Measurements from ENCODE around the gene TEX29. TPM values are rescaled to one million over a fixed set of nuclear protein-coding genes. Genes with fewer than 3 reads are reported as not detected.

TEX29 gene
- total RNA-seq, 6 donors from 2014 or later, result 0.37 to 1.2 (median 0.63) TPM; not detected in 3

- DNase-seq, result peak in 1 of 2 donors; percentile 54
- ATAC-seq (ENCODE audit: low FRiP score in 2 of 2), result peak; percentile 38 to 90
- Histone ChIP-seq H3K4me1 (peaks cover 0 to 4% (median 3%) of the 10 kb centered on the region in 4 donors), H3K9me3 (no peaks in the 10 kb centered on the region), H3K27ac (no peak overlapping the region), H3K4me3 (no peak overlapping the region), H3K36me3 (no peaks in the 10 kb centered on the region), H3K27me3 (no peaks in the 10 kb centered on the region)
- TF ChIP-seq POLR2A (IDR thresholded peaks at IDR 0.05) (no peak), POLR2AphosphoS5 (IDR thresholded peaks at IDR 0.05) (no peak), EP300 (IDR thresholded peaks at IDR 0.05) (no peak), CTCF (IDR thresholded peaks at IDR 0.05) (no peak)
- WGBS, 2 donors, result 79 to 82% methylated on average over 29 of the region's 29 CpGs
These were observed 50.4 kb downstream of the TEX29 start for GRCh38 chr13:111370570-111371535.

GRCh38 chr13:111371720-111372119 lies 51.3 kb downstream of the TEX29 start:
- no peak for ATAC-seq (ENCODE audit: low FRiP score in 2 of 2)
- Histone ChIP-seq H3K27me3 (no peaks in the 10 kb centered on the region), H3K36me3 (no peaks in the 10 kb centered on the region), H3K27ac (no peak overlapping the region), H3K9me3 (no peaks in the 10 kb centered on the region), H3K4me3 (no peak overlapping the region), H3K4me1 (peaks cover 0 to 4% (median 3%) of the 10 kb centered on the region in 4 donors)
- TF ChIP-seq POLR2AphosphoS5 (IDR thresholded peaks at IDR 0.05) (no peak), EP300 (IDR thresholded peaks at IDR 0.05) (no peak), CTCF (IDR thresholded peaks at IDR 0.05) (no peak), POLR2A (IDR thresholded peaks at IDR 0.05) (no peak)
- WGBS, 2 donors, result 76 to 89% methylated on average over 7 of the region's 7 CpGs
- no peak for DNase-seq

GRCh38 chr13:111372651-111373425 lies 52.4 kb downstream of the TEX29 start:
- Histone ChIP-seq H3K9me3 (no peaks in the 10 kb centered on the region), H3K36me3 (no peaks in the 10 kb centered on the region), H3K4me1 (peaks cover 0 to 4% (median 3%) of the 10 kb centered on the region in 4 donors), H3K4me3 (no peak overlapping the region), H3K27ac (no peak overlapping the region), H3K27me3 (no peaks in the 10 kb centered on the region)
- TF ChIP-seq EP300 (IDR thresholded peaks at IDR 0.05), result no peak
- no peak for TF ChIP-seq POLR2AphosphoS5 (IDR thresholded peaks at IDR 0.05)
- TF ChIP-seq POLR2A (IDR thresholded peaks at IDR 0.05), result no peak
- TF ChIP-seq CTCF (IDR thresholded peaks at IDR 0.05), result no peak
- DNase-seq (no peak), ATAC-seq (ENCODE audit: low FRiP score in 2 of 2) (no peak)
- 77 to 78% methylated on average over 22 to 23 of the region's 23 CpGs for WGBS, 2 donors

- Histone ChIP-seq H3K27ac (no peak overlapping the region), H3K9me3 (no peaks in the 10 kb centered on the region), H3K4me1 (peaks cover 0 to 4% (median 3%) of the 10 kb centered on the region in 4 donors), H3K4me3 (no peak overlapping the region), H3K36me3 (no peaks in the 10 kb centered on the region), H3K27me3 (no peaks in the 10 kb centered on the region)
- ATAC-seq (ENCODE audit: low FRiP score in 2 of 2) (no peak), DNase-seq (no peak)
- TF ChIP-seq CTCF (IDR thresholded peaks at IDR 0.05) (no peak), POLR2A (IDR thresholded peaks at IDR 0.05) (no peak), EP300 (IDR thresholded peaks at IDR 0.05) (no peak), POLR2AphosphoS5 (IDR thresholded peaks at IDR 0.05) (no peak)
- WGBS, 2 donors, result 72 to 83% methylated on average over 6 of the region's 6 CpGs
These were observed 53.0 kb downstream of the TEX29 start for GRCh38 chr13:111373486-111373885.

All from upper lobe of left lung (tissue), 6 donors.